HEK293 (cell line): ENCODE results near the gene DCST1.

Experiments used
- CTCF ChIA-PET: fragments of 350-600 bp; formaldehyde crosslinking; extraction: SDS; loops from one replicate; lab custom pipeline; 2021; ENCODE audit warnings: antibody characterized with exemption; lab: Yijun Ruan, JAX
- POLR2A ChIA-PET: fragments of 300-600 bp; formaldehyde crosslinking; extraction: SDS; loops from one replicate; lab custom pipeline; 2020; ENCODE audit warnings: antibody characterized with exemption, inconsistent platforms; lab: Yijun Ruan, JAX
- H3K27ac ChIP-seq: fragments of 200-500 bp; sonication (Bioruptor generic); 2 replicates; pipeline ENCODE4 v1.5.1; 2014; ENCODE audit warnings: low read depth, low read length, control low read depth, inconsistent platforms; ENCODE audit errors: extremely low read depth
- H3K36me3 ChIP-seq, 2 experiments: fragments of 200-500 bp in 1 of 2; sonication (Bioruptor generic) in 1 of 2; 1 replicate in 1 of 2; 2 replicates in 1 of 2; pipeline ENCODE4 v1.5.1; 2014 to 2017; ENCODE audit warnings: inconsistent platforms in 2 of 2, low read length in 2 of 2; ENCODE audit not compliant: control insufficient read depth in 2 of 2, insufficient read depth in 1 of 2
- H3K4me1 ChIP-seq: fragments of 200-500 bp; sonication (Bioruptor generic); 2 replicates; pipeline ENCODE4 v1.5.1; 2014; ENCODE audit warnings: mild to moderate bottlenecking, low read length, inconsistent platforms; ENCODE audit not compliant: control insufficient read depth, insufficient read depth
- H3K4me3 ChIP-seq: 2 replicates; pipeline ENCODE4 v1.5.1; 2011; ENCODE audit warnings: low read depth, mild to moderate bottlenecking, control low read depth, low read length, moderate library complexity
- H3K9me3 ChIP-seq: fragments of 200-500 bp; sonication (Bioruptor generic); 2 replicates; pipeline ENCODE4 v1.5.1; 2014; ENCODE audit warnings: low read depth, low read length, inconsistent platforms; ENCODE audit not compliant: control insufficient read depth, insufficient read depth
- BCL11B ChIP-seq: fragments of 450-650 bp; formaldehyde crosslinking; IDR thresholded peaks from 2 replicates; pipeline ENCODE4 v1.5.1; 2016; ENCODE audit warnings: low read depth, missing biosample characterization, missing genetic modification characterization
- MYNN ChIP-seq: fragments of 450-650 bp; formaldehyde crosslinking; IDR thresholded peaks from 2 replicates; pipeline ENCODE4 v1.5.1; 2016; ENCODE audit warnings: missing biosample characterization, missing genetic modification characterization, borderline replicate concordance
- REST ChIP-seq: fragments of 450-650 bp; formaldehyde crosslinking; IDR thresholded peaks from 2 replicates; pipeline ENCODE4 v1.5.1; 2016; ENCODE audit warnings: missing biosample characterization, missing genetic modification characterization
- TSHZ1 ChIP-seq: fragments of 450-650 bp; formaldehyde crosslinking; IDR thresholded peaks from 2 replicates; pipeline ENCODE4 v1.5.1; 2016; ENCODE audit warnings: missing biosample characterization, missing genetic modification characterization, borderline replicate concordance
- ZBTB1 ChIP-seq: fragments of 450-650 bp; formaldehyde crosslinking; IDR thresholded peaks from 2 replicates; pipeline ENCODE4 v1.5.1; 2016; ENCODE audit warnings: missing biosample characterization, missing genetic modification characterization
- ZBTB21 ChIP-seq: fragments of 450-650 bp; formaldehyde crosslinking; IDR thresholded peaks from 2 replicates; pipeline ENCODE4 v1.5.1; 2017; ENCODE audit warnings: missing biosample characterization, missing genetic modification characterization
- ZNF174 ChIP-seq: fragments of 450-650 bp; formaldehyde crosslinking; IDR thresholded peaks from 2 replicates; pipeline ENCODE4 v1.5.0; 2017; ENCODE audit warnings: missing biosample characterization, mild to moderate bottlenecking, missing genetic modification characterization
- ZNF274 ChIP-seq, 2 experiments: fragments of 200-500 bp in 1 of 2; fragments of 450-650 bp in 1 of 2; sonication (Bioruptor generic) in 1 of 2; formaldehyde crosslinking in 1 of 2; IDR thresholded peaks; 2 replicates each; pipeline versions ENCODE4 v1.5.1 to v1.6.1; 2014 to 2016; ENCODE audit warnings: borderline replicate concordance in 1 of 2, inconsistent platforms in 1 of 2, low read length in 1 of 2, missing biosample characterization in 1 of 2, missing genetic modification characterization in 1 of 2
- ZNF544 ChIP-seq: fragments of 450-650 bp; formaldehyde crosslinking; IDR thresholded peaks from 2 replicates; pipeline ENCODE4 v1.5.0; 2017; ENCODE audit warnings: missing biosample characterization, missing genetic modification characterization
- ZNF548 ChIP-seq: fragments of 450-650 bp; formaldehyde crosslinking; IDR thresholded peaks from 2 replicates; pipeline ENCODE4 v1.5.1; 2016; ENCODE audit warnings: missing biosample characterization, missing genetic modification characterization
- ZNF561 ChIP-seq: fragments of 450-650 bp; IDR thresholded peaks from 2 replicates; pipeline ENCODE4 v1.5.1; 2018; ENCODE audit warnings: missing biosample characterization, missing genetic modification characterization, borderline replicate concordance
- ZNF600 ChIP-seq: fragments of 450-650 bp; formaldehyde crosslinking; IDR thresholded peaks from 2 replicates; pipeline ENCODE4 v1.5.1; 2016; ENCODE audit warnings: missing biosample characterization, missing genetic modification characterization
- ZNF621 ChIP-seq: fragments of 450-650 bp; formaldehyde crosslinking; IDR thresholded peaks from 2 replicates; pipeline ENCODE4 v1.5.1; 2017; ENCODE audit warnings: missing biosample characterization, missing genetic modification characterization
- ZNF645 ChIP-seq: fragments of 450-650 bp; formaldehyde crosslinking; IDR thresholded peaks from 2 replicates; pipeline ENCODE4; 2016; ENCODE audit warnings: missing biosample characterization, missing genetic modification characterization
- ZNF670 ChIP-seq: fragments of 450-650 bp; formaldehyde crosslinking; IDR thresholded peaks from 2 replicates; pipeline ENCODE4 v1.5.1; 2016; ENCODE audit warnings: missing biosample characterization, missing genetic modification characterization, low read depth

The DCST1 gene

GRCh38 chr1:155038602-155039307 lies 5.1 kb downstream of the DCST1 start (continued):
- TF ChIP-seq TSHZ1 (tag by site-specific recombination) (no peak), MYNN (no peak), BCL11B (tag by site-specific recombination) (no peak), ZNF621 (no peak)

GRCh38 chr1:155039308-155039669 lies 5.7 kb downstream of the DCST1 start:
- H3K9me3 ChIP-seq = no peaks in the 10 kb centered on the region
- ChIA-PET POLR2A (no interaction called here), CTCF (interaction anchor here (0.6 to 7.4 kb wide), 6 partner anchors 9 to 85 kb away, joined by 3 to 38 read pairs (median 4); partner anchors contain the start of genes ADAM15 and PYGO2)
- no peak overlapping the region for H3K27ac ChIP-seq
- TF ChIP-seq ZNF544 (tag by site-specific recombination) (no peak), ZBTB21 (tag by site-specific recombination) (no peak), ZNF548 (tag by site-specific recombination) (no peak), ZNF561 (tag by site-specific recombination) (no peak), ZNF174 (tag by site-specific recombination) (no peak), ZNF670 (tag by site-specific recombination) (no peak), ZNF274 (IDR thresholded peaks at IDR 0.05; ENCODE audit: low read length) (no peak), ZNF274 (tag by site-specific recombination; IDR thresholded peaks at IDR 0.05; ENCODE audit: borderline replicate concordance) (no peak), ZNF600 (tag by site-specific recombination) (no peak), ZBTB1 (no peak)
- no peaks in the 10 kb centered on the region for H3K36me3 ChIP-seq
- no peak overlapping the region for H3K4me3 ChIP-seq
- H3K4me1 ChIP-seq = no peaks in the 10 kb centered on the region

- CTCF ChIA-PET = interaction anchor here (0.6 to 9.2 kb wide), 8 partner anchors 8 to 128 kb away, joined by 3 to 94 read pairs (median 4); partner anchors contain the start of gene ADAM15
- H3K36me3 ChIP-seq = no peaks in the 10 kb centered on the region
- no peaks in the 10 kb centered on the region for H3K9me3 ChIP-seq
- POLR2A ChIA-PET = interaction anchor here (0.6 kb wide), 1 partner anchor 33 kb away, joined by 4 read pairs; no protein-coding TSS in a partner anchor
- H3K4me3 ChIP-seq = no peak overlapping the region
- H3K27ac ChIP-seq = no peak overlapping the region
- TF ChIP-seq ZNF600 (tag by site-specific recombination) (0 out of 2 replicates have a peak, but pooled peaks have one; percentile 18), REST (tag by site-specific recombination) (peak; percentile 59; the same call in 1 of the 2 replicates), ZNF645 (no peak)
- no peaks in the 10 kb centered on the region for H3K4me1 ChIP-seq
Observed at GRCh38 chr1:155040358-155041093, 6.9 kb downstream of the DCST1 start.
